GM21737 (cell line): ENCODE results near the gene SERPINI1.

Experiments
- ATAC-seq: cut with Tn5 transposase; IDR thresholded peaks from one replicate; pipeline ENCODE4 v1.9.1; 2021; ENCODE audit warnings: mild to moderate bottlenecking, moderate library complexity; ENCODE audit not compliant: unreplicated experiment

Gene SERPINI1

DNA sequence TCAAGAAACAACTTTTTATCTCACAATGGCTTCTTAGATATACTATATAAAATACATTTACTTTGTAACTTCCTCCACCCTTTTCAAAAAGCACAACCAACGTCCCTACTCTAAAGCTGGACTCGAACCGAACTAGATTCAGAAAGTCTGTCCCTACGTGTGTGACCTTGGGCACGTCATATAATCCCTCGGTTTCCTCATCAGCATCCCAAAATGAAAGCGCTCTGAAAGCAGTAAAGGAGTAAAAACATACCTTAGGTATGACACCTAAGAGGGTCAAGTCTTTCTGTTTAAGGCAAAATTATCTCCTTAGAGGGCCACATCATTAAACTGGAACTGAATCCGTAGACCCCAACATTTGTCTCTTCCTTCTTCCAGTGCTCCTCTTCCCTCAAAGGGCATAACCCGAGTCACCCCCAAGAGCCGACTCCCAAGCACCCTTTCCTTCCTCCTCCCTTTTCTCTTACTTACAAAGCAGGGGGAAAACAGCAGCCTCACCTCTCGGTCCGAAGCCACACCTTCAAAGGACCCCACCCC lies 1.5 kb upstream of the SERPINI1 start:
- no peak for ATAC-seq

DNA sequence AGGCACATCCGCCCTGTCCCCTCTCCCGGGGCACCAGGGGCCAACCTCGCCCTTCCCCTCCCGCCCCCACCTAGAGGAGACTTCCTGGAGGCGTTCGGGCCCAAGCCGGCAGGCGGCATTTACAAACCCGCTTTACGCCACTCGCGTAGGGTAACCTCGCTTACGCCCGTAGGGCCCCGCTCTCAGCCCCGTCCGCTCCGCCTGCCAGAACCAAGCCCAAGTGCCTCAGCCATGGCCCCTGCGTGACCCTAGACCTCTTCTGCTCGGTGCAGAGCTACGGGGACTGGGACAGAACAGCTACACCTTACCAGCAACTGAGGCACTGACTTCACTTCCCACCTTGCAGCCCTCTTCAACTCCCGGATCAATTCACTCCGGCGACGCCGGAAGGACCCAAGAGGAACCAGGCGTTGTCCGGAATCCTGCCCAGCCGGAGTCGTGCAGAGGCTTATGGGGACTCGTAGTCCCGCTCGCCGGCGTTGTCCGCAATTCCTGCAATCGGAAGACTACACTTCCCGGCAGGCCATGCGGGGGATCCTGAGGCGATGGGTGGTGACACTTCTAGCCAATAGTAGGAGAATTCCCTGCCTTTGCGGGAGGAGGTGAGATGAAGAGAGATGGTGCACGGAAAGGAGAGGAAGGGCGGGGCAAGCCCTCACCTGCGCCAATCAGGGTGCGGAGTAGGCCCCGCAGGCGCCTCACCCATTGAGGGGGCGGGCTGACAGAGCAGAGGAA lies 856 bp upstream of the SERPINI1 start, which contains the start of gene PDCD10:
PDCD10 (minus strand) TSS at position 395 of the 735 bp plus-strand sequence. CDS start 14,735 bp downstream, outside the sequence.
- ATAC-seq: peak; percentile 87

GRCh38 chr3:167736264-167736787 lies 805 bp downstream of the SERPINI1 start:
- ATAC-seq: no peak

- ATAC-seq: no peak
Observed at GRCh38 chr3:167736997-167737396, 1.5 kb downstream of the SERPINI1 start.

DNA sequence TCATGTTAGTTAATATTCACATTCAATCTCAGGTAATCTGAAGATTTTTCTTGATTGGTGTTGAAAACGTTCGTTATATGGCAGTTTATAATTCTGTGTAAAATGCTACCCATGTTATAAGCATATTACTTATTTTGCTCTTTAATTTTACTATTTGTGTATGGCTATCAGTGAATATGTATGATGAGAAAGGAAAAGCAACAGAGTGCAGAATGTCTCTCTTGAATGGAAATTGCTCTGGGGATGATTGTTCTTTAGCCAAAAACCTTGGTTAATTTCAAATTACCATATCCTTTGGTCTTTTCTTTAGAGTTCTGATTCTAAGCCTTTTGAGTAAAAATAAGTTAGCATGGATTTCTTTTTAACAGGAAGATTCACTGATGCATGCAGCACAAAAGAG lies 2.5 kb downstream of the SERPINI1 start:
- no peak for ATAC-seq

DNA sequence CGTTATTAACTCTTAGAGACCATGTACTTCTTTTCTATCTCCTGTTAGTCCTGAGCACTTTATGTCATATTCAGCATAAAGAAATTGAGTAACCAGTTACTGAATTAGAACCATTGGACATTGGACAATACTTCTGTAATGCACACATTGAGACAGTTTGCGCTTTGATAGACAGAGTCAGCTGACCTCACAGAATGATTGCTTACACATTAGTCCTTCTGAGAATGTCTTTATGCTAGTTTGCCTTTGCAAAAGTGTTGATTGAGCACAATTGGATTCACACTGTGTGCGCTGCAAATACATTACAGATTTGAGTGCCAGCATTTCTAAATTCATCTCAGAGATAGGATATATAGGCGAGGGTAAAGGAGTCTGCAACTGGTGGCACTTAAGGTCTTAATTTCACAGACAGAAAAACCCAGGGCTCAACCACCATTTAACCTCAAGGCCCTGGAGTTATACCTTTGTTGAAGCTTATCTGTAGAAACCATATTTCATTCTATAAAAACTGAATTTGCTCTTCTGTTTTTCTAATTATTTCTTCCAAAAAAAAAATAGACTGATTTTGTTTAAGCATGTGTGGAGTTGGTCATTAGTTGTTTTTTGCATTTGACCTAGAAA lies 3.8 kb downstream of the SERPINI1 start:
- ATAC-seq: no peak

DNA sequence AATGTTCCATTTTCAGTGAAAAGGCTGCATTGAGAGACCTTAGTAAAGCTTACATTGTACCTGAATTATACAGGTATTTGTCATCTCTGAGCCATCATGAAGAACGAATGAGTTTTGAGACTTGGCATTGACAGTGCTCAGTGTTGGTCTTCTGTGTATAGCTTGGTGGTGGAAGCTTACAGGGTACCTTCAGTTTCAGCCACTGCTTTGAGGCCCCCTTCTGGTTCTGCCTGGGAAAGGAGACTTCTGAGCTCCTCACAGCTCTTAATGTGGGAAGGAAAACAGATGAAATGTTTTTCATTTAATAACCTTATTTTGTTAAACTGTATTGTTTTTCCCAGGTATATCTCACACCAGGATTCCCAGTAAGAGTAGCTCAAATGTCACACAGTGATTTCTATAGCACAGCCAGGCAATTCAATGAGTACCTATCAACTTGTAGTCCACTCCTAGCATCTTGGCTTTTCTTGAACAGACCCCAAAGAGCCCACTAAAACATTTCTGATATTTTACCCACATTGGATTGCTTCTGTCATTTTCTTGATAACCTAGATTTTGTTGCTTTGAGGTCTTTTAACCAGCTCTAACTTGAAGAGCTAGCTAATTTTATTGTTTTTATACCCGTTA lies 5.6 kb downstream of the SERPINI1 start:
- ATAC-seq: peak; percentile 89

DNA sequence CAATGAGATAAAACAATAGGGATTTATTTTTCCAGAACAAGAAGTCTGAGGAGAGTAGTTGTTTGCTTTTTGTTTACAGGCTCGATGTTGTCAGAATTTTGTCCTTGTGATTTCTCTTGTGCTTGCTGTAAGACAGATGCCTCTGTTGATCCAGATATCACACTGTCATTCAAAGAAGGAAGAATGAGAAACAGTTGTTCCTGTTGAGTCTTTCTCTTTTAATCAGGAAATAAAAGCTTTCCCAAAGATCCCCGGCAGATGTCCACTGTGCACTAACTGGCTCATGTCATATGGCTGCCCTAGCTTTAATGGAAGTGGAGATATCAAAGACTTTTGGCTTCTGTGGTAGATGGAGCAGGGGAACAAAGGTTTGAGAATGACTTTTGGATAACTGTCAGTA lies 6.8 kb downstream of the SERPINI1 start:
- ATAC-seq: no peak

- ATAC-seq: no peak
Observed at GRCh38 chr3:167743799-167744198, 8.3 kb downstream of the SERPINI1 start.

DNA sequence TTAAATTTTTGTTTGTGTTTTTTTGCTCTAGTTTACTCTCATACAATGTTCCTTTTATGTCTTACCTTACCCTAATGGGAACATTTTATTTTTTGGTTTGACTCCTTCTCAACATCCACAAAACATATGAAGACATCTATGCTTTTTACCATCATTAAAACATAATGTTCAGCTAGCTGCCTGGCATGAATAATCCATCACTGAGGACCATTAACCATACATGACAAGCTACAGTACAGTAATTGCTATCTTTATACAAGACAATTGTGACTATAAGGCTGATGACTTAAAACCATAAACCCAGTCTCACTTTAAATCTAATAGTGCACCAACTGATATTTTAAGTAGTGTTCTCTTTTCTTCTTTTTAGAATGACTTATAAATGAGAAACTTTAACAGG lies 13.7 kb downstream of the SERPINI1 start:
- ATAC-seq: no peak

DNA sequence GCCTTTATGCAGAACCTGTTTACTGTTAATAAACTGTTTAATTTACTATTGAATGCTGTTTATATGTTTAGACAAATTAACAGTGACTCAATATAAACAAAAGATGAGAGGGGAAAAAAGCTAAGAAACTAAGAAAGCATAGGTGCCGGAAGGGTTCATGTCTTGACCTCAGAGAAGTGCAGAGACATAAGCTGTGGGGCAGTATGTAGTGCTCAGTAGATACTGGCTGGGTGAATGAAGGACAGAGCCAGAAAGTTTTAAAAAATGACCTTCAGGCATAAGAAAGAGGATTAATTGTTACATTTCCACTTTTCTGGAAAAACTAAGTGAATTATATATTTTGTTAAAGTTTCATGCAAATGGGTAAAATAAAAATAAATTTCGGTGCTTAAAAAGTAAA lies 14.2 kb downstream of the SERPINI1 start:
- ATAC-seq: no peak

DNA sequence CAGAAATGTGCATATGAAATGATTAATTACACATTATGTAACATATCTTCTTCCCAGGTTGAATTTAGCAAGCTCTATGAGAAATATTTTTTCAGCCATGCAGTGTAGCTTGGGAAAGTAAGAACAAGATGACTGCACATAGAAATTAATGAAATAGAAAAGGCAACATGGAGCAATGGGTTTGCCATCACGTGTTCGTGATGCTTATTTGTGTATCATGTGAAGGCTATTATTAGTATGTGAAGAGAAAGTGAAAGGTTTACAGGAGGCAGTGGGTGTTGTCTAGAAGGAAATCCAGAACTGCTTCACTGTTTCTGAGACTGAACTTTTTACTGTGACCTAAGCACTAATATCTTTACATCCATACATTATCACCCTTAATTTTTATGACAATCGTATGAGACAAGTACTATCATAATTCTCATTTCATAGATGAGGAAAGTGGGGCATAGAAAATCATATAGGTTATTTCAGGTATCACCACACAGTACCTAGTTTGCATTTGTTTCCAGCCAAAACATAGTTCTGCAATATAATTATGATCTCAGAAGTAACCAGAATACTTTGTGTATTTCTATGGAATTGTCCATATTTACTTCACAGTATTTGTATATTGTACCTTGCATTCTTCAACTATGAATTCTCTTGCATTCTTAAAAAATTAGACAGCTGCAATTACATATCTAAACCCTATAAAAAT lies 14.9 kb downstream of the SERPINI1 start:
- ATAC-seq: peak; percentile 99

GRCh38 chr3:167754049-167754448 lies 18.5 kb downstream of the SERPINI1 start:
- no peak for ATAC-seq

GRCh38 chr3:167761302-167761701 lies 25.8 kb downstream of the SERPINI1 start:
- no peak for ATAC-seq

DNA sequence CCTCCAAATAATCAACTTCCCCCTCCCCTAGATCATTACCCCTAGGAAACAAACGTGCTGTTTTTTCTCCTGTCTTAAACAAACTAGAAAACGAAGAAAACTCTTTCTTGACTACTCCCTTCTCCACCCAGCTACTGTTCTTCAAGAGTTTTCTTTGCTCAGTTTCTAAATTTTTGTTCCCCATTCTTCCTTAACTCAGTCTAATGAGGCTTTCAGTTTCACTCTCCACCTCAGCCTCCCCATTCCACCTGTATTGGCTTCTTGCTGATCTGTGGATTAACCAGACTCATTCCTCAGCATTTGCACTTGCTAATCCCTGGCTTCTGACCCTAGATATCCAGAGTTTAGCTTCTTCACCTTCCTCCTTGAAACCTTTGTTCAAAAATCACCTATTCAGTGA lies 26.8 kb downstream of the SERPINI1 start:
- ATAC-seq: no peak

- peak; percentile 43 for ATAC-seq
Observed at GRCh38 chr3:167772992-167773391, 37.5 kb downstream of the SERPINI1 start.

DNA sequence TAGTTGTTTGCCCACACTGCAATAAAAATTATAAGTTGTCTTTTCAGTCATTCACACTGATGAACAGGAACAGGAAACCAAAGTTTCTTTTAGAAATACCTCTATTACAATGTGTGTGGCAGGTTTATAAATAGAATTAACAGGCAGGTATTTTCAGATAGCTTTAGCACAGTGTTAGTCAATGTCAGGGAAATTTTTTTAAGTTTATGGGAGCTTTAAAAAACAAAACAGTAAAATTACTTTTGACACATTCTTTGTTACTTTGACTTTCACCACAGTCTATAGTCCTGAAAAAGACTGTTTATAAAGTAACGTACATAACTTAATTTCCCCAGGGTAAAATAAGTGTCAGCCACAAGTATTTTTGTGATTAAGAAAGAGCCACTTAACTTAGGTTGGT lies 38.1 kb downstream of the SERPINI1 start:
- ATAC-seq: peak; percentile 81

GRCh38 chr3:167776066-167776685 lies 40.7 kb downstream of the SERPINI1 start:
- ATAC-seq: no peak

GRCh38 chr3:167777356-167777755 lies 41.8 kb downstream of the SERPINI1 start:
- ATAC-seq: no peak

- no peak for ATAC-seq
Observed at GRCh38 chr3:167780214-167780883, 44.8 kb downstream of the SERPINI1 start.
